ENCODE data around the gene HES1.

DNA sequence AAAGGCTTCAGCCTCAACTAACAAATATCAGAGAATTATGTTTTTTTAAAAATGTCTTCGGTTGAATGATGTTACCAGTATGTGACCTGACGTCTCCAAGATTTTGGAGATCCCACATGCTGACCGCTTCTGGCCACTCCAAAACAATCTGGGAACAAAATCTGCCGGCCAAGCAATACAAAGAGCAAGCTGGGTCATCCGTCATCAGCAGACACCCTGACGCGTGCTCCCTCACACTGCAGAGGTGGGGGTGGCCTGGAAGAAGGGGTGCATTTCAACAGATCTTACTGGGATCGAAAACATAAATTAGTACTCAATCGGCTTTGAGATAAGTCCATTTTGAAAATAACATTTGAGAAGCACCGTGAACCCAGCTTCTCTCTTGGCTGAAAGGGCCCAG lies 33.6 kb downstream of the HES1 start:
- no peak for TF ChIP-seq ZBTB17 (CRISPR knock-in tag; IDR thresholded peaks at IDR 0.05)
- no peak for TF ChIP-seq POLR2AphosphoS2 (IDR thresholded peaks at IDR 0.05; ENCODE audit: low read length)
- TF ChIP-seq POLR2A (conservative IDR thresholded peaks at IDR 0.05), result no peak
- no peak for TF ChIP-seq ZNF175 (CRISPR knock-in tag; IDR thresholded peaks at IDR 0.05; ENCODE audit: low read depth)
- no peak for TF ChIP-seq EP300 (IDR thresholded peaks at IDR 0.05; ENCODE audit: low read length)
- no peak for TF ChIP-seq EZH2 (IDR thresholded peaks at IDR 0.05; ENCODE audit: borderline replicate concordance, low read depth, low read length)
- TF ChIP-seq, protein P1, sequence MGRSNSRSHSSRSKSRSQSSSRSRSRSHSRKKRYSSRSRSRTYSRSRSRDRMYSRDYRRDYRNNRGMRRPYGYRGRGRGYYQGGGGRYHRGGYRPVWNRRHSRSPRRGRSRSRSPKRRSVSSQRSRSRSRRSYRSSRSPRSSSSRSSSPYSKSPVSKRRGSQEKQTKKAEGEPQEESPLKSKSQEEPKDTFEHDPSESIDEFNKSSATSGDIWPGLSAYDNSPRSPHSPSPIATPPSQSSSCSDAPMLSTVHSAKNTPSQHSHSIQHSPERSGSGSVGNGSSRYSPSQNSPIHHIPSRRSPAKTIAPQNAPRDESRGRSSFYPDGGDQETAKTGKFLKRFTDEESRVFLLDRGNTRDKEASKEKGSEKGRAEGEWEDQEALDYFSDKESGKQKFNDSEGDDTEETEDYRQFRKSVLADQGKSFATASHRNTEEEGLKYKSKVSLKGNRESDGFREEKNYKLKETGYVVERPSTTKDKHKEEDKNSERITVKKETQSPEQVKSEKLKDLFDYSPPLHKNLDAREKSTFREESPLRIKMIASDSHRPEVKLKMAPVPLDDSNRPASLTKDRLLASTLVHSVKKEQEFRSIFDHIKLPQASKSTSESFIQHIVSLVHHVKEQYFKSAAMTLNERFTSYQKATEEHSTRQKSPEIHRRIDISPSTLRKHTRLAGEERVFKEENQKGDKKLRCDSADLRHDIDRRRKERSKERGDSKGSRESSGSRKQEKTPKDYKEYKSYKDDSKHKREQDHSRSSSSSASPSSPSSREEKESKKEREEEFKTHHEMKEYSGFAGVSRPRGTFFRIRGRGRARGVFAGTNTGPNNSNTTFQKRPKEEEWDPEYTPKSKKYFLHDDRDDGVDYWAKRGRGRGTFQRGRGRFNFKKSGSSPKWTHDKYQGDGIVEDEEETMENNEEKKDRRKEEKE (IDR thresholded peaks at IDR 0.05; ENCODE audit: borderline replicate concordance in 1 of 2, control insufficient read depth in 1 of 2, low read depth in 2 of 2, low read length in 1 of 2), result no peak
- TF ChIP-seq CHD2 (IDR thresholded peaks at IDR 0.05; ENCODE audit: low read depth, low read length), result no peak
- no peak for TF ChIP-seq RBM39 (optimal IDR thresholded peaks at IDR 0.05; ENCODE audit: low read depth, low read length)
- no peak for TF ChIP-seq NCOR1 (IDR thresholded peaks at IDR 0.05)
